ELR (cell line): ENCODE results near the gene THRSP.
"Not testable (repeated sequence)": the region's sequence is repeated elsewhere in the genome, so short reads cannot be mapped to it uniquely, and the experiment has no call there.

Experiments used
- DNase-seq: peaks from one replicate; pipeline ENCODE4 v3.0.0-alpha.2; 2015; ENCODE audit warnings: low read depth

The THRSP gene, protein sequence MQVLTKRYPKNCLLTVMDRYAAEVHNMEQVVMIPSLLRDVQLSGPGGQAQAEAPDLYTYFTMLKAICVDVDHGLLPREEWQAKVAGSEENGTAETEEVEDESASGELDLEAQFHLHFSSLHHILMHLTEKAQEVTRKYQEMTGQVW

DNA sequence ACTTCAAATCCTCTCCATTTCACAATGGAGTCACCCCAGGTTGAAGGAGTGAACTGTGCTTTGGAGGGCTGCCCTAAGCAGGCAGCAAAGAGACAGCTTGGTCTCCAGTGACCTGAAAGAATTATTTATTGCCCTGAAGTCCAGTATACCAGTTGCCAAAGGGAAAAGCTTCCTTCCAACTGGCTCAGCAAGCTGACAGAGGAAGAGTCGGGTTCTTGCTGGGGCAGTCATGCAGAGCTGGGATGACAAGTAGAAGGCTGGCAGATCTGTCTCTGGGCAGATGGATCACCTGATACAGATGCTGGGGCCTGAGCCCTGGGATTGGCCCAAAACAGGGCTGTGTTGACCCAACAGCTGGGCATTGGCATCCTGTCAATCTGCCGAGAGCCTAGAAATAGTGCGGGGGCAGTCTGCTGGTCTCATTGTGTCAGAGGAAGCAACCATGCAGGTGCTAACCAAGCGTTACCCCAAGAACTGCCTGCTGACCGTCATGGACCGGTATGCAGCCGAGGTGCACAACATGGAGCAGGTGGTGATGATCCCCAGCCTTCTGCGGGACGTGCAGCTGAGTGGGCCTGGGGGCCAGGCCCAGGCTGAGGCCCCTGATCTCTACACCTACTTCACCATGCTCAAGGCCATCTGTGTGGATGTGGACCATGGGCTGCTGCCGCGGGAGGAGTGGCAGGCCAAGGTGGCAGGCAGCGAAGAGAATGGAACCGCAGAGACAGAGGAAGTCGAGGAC is at the start of gene THRSP:
Gene THRSP (plus strand): TSS at position 422 of the 742 bp plus-strand sequence. CDS start 21 bp downstream, at position 443.
- DNase-seq, result no peak

DNA sequence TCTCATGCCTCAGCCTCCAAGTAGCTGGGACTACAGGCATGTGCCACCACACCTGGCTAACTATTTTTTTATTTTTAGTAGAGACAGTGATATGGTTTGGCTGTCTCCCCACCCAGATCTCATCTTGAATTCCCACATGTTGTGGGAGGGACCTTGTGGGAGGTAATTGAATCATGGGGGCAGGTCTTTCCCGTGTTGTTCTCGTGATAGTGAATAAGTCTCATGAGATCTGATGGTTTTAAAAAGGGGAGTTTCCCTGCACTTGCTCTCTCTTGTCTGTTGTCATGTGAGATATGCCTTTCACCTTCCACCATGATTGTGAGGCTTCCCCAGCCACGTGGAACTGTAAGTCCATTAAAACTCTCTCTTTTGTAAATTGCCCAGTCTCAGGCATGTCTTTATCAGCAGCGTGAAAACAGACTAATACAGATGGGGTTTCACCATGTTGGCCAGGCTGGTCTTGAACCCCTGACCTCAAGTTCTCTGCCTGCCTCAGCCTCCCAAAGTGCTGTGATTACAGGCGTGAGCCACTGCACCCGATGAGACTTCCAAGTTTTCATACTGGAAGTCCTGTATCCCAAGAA is 48.6 kb upstream of the THRSP start:
- not testable (repeated sequence) for DNase-seq

DNA sequence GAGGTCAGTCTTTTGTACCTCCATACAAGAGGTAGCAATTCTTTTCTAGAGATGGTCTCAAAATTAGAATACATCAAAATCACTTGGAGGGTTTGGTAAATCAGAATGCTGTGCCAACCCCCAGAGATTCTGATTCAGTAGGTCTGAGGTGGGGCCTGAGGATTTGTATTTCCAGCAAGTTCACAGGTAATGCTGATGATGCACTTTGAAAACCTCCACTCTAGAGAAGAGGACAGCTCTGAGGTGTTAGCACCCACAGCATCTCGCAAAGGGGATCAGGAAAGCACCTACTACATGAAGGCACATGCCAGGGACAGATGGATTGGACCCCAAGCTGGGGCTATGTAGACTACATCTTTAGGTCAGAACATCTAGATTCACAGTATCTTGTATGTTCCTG is 47.8 kb upstream of the THRSP start:
- DNase-seq, result no peak

DNA sequence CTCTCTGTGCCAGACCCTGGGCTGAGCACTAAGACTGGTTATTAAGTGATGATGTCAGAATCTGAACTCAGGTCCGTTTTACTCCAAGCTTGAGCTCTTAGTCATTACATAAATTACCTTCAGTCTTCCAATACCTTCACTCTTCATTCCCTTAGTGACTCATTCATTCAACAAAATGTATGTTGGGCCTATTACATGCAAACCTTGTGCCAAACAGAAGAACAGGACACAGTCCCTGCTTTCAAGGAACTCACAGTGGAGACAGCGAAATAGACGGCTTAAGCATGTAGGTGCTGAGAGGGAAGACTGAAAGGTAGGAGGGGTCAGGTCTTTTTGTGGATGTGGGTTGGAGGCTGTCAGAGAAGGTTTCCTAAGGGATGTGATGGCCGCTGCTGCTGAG is 43.9 kb upstream of the THRSP start:
- DNase-seq, result peak; percentile 53

DNA sequence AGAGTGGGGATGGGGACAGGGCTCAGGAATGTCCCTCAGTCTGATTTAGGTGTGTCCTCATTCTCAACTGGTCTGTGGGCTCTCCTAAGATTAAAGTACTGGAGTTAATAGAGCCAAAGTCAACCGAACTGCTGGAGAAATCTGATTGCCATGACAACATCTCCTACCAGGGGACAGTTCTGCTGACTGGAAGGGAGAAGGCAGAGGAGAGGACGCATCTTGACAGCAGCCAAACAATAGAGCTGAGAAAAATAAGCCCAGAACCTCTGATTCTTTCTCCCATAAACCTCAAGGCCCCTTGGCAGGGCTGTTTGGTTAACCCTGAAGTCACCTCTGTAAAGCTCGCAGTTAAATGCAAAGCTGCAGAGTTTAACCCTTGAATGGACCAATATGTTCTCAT is 43.4 kb upstream of the THRSP start:
- no peak for DNase-seq

DNA sequence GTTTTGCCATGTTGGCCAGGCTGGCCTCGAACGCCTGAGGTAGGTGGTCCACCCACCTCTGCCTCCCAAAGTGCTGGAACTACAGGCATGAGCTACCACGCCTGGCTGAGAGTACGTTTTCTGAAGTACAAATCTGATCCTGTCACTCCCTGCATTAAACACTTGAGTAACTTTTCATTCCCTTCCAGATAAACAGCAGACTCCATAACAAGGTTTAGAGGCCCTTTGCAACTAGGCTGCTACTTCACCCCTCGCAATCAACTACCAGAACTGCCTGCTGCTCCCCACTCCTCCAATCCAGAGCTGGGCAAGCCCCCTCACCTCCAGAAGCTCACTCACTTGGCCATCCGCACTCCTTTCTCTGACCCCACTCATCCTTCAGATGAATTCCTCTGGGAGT is 42.0 kb upstream of the THRSP start:
- DNase-seq, result no peak

DNA sequence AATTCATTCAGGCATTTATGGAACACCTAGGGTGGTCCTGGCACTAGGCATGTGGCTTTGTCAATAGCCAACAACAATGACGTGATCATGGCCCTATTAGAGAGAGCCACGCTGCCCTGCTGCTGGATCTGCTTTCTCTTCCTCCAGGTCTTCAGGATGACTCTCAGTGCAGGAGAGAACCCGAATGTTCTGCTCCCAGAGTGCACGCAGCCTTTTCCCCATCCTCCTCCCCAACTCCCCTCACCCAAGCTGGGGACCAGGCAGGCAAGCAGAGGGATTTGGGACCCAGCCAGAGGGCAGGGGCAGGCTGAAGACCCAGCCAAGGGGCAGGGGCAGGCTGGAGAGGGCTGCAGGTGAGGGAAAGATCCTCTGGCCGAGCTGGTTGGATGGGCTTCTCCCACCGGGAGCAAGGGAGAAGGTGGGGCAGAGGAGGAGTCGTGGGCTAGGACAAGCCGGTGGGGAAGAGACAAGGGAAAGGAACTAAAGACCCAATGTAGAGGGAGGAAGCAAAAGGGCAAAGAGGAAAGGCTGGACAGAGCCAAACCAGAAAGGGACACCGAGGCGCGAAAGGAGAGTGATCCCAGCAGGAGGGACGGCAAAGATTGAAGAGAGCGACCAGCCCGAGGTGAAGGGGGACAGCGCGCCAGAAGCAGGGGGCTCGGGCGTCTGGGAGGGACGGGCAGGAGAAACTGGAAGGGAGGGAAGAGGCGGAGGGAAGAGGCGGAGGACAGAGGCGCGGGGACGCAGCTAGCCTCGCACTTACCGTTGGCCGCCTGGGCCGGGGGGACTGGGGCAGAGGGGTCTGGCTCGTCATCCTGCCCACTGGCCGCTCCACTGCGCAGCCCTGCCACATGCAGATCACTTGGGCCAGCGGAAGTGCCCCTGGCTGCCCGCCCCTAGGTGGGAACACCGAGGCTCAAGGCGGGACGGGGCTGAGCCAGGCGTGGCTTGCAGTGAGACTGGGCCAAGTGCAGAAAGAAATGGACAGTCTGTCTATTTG is 41.0 kb upstream of the THRSP start, which contains the start of gene KCTD14:
Gene KCTD14 (minus strand): TSS at position 880 of the 1,000 bp plus-strand sequence. CDS start 27 bp downstream, at position 853.
- peak; percentile 54 for DNase-seq

DNA sequence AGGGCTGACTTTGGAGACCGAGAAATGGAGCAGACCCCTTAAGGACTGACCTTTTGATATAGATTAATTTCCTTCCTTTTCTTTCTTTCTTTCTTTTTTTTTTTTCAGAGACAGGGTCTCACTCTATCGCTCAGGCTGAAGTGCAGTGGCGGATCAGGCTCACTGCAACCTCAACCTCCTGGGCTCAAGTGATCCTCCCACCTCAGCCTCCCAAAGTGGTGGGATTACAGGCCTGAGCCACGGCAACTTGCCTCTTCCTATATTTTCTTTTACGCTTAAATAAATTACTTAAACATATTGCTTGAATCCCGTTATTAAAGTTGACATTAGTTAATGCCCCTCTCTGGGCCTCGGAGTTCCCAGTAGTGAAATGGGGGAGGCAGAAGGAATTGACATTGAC is 40.2 kb upstream of the THRSP start:
- no peak for DNase-seq

DNA sequence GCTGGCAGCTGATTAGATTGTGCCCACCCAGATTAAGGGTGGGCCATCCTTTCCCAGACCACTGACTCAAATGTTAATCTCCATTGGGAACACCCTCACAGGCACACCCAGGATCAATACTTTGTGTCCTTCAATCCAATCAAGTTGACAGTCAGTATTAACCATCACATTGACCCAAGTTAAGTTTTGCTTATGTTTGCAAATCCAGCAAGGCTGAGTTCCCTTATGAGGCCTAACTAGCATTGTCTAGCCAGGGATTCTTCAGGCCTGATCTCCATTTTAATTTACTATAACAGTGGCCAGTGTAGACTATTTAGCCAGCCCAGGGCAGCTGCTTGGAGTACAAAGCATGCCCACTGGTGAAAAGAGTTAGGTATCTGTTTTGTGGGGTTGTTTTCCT is 38.3 kb upstream of the THRSP start:
- no peak for DNase-seq

DNA sequence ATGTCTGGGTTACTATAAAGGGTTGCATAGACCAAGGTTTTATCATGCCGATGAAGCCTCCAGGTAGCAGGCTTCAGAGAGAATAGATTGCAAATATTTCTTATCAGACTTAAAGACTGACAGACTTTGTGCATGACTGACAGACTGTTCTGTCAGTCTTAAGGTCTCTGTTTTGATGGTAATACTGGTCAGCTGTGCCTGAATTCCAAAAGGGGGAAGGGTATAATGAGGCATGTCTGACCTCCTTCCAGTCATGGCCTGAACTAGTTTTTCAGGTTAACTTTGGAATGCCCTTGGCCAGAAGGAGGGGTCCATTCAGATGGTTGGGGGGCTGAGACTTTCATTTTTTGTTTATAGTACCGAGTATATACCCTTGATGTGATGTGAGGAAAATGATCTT is 35.9 kb upstream of the THRSP start:
- no peak for DNase-seq

DNA sequence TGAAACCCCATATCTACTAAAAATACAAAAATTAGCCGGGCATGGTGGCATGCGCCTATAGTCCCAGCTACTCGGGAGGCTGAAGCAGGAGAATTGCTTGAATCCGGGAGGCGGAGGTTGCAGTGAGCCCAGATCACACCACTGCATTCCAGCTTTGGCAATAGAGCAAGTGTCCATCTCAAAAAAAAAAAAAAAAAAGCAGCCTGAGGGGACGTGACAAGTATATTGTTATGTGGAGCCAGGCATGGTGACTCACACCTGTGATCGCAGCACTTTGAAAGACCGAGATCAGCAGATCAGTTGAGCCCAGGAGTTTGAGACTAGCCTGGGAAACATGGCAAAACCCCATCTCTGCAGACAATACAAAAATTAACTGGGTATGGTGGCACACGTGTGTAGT is 35.2 kb upstream of the THRSP start:
- peak; percentile 91 for DNase-seq

DNA sequence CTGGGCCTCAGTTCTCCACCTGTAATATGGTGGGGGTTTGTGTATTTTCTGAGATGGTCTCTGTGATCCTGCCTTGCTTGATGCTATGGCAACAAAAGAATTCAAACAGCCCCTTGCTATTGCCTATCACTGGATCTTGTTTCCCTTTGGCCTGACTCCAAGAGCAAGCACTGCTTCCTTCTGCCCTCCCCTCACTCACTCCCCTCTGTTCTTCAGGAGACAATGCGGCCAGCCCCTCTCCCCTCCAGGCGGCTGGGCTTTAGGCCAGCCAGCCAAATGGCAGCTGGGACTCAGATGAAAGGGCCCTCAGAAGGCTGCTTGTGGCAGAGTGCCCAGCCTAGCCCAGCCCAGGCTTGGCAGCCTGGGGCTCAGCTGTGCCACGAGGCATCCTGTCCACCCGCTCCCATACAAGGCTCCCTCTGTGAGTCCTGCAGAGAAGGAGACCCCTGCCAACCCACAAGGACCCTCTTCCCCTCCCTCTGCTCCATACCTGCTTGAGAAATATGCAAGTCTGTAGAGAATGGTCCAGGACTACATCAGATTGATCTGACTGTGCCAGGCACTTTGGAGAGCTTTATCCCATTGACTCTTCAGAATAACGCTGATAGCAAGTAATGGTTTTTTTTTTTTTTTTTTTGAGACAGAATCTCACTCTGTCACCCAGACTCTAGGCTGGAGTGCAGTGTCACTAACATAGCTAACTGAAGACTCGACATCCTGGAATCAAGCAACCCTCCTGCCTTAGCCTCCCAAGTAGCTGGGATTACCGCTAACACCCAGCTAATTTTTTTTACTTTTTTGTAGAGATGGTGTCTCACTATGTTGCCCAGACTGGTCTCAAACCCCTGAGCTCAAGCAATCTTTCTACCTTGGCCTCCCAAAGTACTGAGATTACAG is 33.0 kb upstream of the THRSP start:
- DNase-seq, result no peak

DNA sequence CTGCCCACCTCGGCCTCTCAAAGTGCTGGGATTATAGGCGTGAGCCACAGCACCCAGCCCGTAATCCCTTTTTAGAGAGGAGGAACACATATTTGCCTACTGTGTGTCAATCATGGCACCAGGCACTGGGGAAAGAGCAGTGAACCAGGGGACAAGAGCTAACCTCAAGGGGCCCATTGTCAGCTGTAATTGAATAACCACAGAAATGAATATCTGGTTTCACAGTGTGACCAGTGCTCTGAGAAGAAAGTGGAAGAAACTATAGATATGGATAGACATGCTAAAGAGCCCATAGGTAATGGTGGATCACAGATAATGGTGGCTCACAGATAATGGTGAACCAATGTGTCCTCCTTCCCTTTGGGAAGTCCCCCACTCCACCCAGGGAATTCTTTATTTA is 32.0 kb upstream of the THRSP start:
- DNase-seq, result no peak

DNA sequence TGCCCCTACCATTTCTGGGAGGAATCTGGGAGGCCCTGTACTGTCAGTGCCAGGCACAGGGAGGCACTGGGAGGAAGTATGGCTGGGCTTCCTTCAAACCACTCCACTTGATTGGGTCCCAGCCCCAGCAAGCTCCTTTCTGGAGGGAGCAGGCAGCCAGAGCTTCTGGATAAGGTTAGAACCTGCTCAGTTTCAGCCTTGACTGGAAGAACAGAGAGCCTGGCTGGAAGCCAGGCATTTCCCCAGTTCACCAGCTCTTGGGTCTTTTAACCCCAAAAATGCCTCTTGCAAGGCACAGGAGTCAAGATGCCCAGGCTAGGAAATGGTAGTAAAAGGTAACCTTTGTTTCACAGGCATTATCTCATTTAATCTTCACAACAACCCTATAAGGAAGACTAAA is 31.6 kb upstream of the THRSP start:
- no peak for DNase-seq

DNA sequence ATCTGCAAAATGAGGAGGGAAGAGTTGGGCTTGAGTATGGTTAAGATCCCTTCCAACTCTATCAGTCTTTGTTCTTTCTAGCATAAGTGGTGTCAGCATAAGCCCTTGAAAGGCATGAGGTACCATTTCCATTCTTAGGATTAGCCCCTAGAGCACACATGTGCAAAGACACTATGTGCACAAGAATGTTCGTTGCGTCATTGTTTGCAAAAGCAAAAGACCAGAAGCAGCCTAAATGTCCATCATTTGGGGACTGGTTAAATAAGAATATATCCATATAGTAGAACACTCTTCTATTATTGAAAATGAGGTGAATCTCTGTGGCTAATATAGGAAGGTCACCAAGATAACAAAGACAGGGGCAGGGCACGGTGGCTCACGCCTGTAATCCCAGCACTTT is 30.6 kb upstream of the THRSP start:
- DNase-seq, result no peak

DNA sequence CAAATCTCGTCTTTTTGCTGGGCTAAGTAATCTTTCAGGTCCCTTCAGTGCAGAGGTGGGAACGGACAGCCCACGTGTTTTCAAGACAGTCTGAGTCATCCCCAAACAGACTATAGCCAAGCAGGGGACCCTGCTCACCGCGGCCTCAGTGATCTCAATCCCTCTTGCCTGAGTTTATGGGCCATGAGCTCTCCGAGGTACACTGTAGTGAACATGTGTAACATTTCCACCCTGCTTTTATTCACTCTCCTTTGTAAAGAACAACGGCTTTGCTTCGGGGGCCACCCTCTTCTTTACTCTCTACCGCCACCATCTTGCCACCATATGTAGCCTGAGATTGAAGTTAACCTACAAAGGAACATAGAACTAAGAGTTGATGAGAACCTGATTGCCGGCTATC is 29.0 kb upstream of the THRSP start:
- no peak for DNase-seq

DNA sequence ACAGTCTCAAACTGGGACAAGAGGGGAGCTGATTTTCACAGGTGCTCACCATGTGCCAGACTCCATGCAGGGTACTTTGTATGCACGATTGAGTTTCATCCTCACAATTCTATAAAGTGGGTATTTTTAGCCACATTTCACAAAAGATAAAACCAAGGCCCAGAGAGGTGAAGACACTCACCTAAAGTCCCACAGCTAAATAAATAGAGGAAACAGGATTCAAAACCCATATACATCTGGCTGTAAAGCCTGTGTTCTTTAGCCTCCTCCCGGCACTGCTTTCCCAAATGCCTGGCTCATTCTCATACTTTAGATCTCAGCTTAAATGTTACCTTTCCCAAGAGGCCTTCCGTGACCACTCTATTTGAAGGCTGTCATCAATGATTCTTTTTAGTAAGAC is 27.3 kb upstream of the THRSP start:
- DNase-seq, result no peak

DNA sequence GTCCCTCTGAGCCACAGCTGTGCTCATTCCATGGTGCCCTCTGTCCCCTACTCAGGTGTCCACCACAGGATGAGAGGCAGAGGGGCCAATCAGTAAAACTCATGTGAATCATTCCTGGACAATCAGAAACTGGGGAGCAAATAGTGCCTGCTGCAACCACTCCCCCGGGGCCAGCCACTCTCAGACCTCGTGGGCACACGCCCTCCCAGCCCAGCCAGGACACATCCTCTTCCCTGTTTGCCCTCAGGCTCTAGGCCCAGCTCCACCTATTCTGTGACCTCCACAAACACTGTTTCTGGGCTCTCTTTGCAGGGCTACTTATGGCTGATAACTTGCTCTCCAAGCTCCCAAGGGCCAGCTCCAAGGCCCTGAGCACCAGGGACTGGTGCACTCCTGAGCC is 26.6 kb upstream of the THRSP start:
- DNase-seq, result peak; percentile 35

DNA sequence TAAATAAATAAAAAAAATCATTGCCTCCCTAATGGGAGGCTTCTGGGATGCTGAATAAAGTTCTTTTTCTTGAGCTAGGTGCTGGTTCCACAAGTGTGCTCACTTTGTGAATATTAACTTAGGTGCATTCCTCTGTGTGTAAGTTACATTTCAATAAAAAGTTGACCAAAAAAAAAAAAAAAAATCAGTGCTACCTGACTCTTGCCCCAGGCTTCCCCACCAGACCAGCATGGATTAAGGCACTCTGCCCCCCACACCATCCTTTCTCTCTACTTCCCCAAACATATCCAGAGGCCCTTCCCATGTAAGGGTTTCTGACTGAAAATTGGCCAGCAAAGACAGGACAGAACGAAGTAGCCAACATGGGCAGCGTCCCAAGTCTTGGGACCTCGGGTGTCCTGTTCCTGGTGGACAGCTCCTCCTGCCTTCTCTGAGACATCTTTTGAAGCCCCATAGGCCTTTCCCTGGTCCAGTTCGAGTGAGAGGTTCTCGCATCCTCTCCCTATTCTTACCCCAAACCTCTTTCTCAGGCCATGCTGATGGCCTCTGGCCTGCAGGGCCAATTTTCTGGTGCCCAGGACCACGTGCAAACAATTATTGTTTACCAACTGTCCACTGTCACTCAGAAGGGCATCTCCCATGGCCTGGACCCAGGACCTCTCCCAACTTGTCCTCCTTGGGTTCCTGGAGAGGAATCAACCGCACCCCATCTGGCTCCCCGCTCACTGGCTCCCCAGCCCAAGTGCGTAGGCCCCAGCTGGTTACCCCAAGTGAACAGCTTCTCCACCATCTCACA is 25.6 kb upstream of the THRSP start:
- DNase-seq, result no peak

DNA sequence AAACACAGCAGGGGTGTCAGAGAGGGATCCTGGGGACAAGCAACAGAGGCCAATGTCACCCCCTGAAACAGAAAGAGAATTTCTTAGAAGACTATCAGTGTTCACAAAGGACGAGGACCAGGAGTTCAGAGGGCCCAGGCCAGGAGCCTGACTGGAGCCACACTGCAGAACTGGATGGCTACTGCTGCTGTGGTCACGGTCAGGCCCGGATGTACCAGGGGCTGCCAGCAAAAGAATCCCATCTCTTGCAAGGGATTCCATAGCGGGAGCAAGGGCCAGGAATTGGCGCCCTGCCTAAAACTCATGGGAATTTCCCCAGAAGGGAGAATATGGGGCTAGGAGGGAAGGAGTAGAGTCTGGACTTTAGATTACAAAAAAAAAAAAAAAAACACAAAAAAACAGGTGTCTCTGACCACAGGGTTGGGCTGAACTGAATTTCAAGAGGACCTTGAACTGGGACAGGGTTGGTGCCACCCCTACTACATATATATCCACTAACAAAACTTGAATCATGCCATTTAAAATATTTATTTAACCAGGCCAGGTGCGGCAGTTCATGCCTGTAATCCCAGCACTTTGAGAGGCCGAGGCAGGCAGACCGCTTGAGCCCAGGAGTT is 24.9 kb upstream of the THRSP start:
- no peak for DNase-seq
